Left ventricle myocardium superior (tissue), 1 donor: Measurements from ENCODE around the gene QSOX2. TPM values are rescaled to one million over a fixed set of nuclear protein-coding genes. Genes with fewer than 3 reads are reported as not detected.
"Not testable (repeated sequence)": the region's sequence is repeated elsewhere in the genome, so short reads cannot be mapped to it uniquely, and the experiment has no call there.

Source experiments
- ATAC-seq: fragments of 200-7000 bp; cut with Tn5 transposase; one replicate; pipeline ENCODE4 v1.9.1; 2020; ENCODE audit warnings: mild to moderate bottlenecking, moderate library complexity
- DNase-seq: peaks from one replicate; pipeline ENCODE4 v3.0.0-alpha.2; 2020
- intact Hi-C: fragments of 100-400 bp; cut with micrococcal nuclease; formaldehyde crosslinking; loops from one replicate; pipeline ENCODE4 v1.11.0; 2022
- total RNA-seq: library from RNA; stranded (reverse); fragmentation: NEBNext Ultra II Directional; extraction: Animal tissue kit (Norgen Biotek cat#: 25700); gene quantifications from one replicate; pipeline ENCODE4 v1.2.1, GENCODE V29; 2021
- donor health status: DM: no; HTN: yes; CAD: no; lungs with severe emphysema.

QSOX2 gene
- total RNA-seq, 1 donor from 2014 or later: 8.7 TPM

GRCh38 chr9:136242248-136242647 is 3.4 kb downstream of the QSOX2 start:
- intact Hi-C loops: no loop called here

GRCh38 chr9:136241542-136241941 is 4.1 kb downstream of the QSOX2 start:
- DNase-seq (no peak), ATAC-seq (no peak)
- intact Hi-C loops: no loop called here

More at GRCh38 chr9:136242248-136242647, 3.4 kb downstream of the QSOX2 start:
- DNase-seq (no peak), ATAC-seq (no peak)

- DNase-seq (no peak), ATAC-seq (no peak)
- intact Hi-C loops: no loop called here
Measured at GRCh38 chr9:136240941-136241340, 4.7 kb downstream of the QSOX2 start.

- peak; percentile 85 for ATAC-seq
- no peak for DNase-seq
- intact Hi-C loops: no loop called here
Measured at GRCh38 chr9:136239983-136240330, 5.7 kb downstream of the QSOX2 start.

GRCh38 chr9:136239135-136239982 is 6.3 kb downstream of the QSOX2 start:
- ATAC-seq: peak; percentile 52
- intact Hi-C loops: no loop called here
- DNase-seq: no peak

GRCh38 chr9:136238342-136238732 is 7.3 kb downstream of the QSOX2 start:
- intact Hi-C loops: no loop called here
- DNase-seq: no peak

GRCh38 chr9:136237486-136238341 is 7.9 kb downstream of the QSOX2 start:
- ATAC-seq: no peak
- intact Hi-C loops: no loop called here
- DNase-seq: no peak

More at GRCh38 chr9:136238342-136238732, 7.3 kb downstream of the QSOX2 start:
- ATAC-seq: no peak

GRCh38 chr9:136236471-136237410 is 8.9 kb downstream of the QSOX2 start:
- DNase-seq, ATAC-seq, intact Hi-C loops: not testable (repeated sequence)

GRCh38 chr9:136235709-136236455 is 9.7 kb downstream of the QSOX2 start:
- intact Hi-C loops: no loop called here
- ATAC-seq: no peak
- no peak for DNase-seq

- DNase-seq (no peak), ATAC-seq (no peak)
- intact Hi-C loops: no loop called here
Measured at GRCh38 chr9:136235171-136235570, 10.4 kb downstream of the QSOX2 start.

- intact Hi-C loops: no loop called here
- ATAC-seq (no peak), DNase-seq (no peak)
Measured at GRCh38 chr9:136234597-136234996, 11.0 kb downstream of the QSOX2 start.

- intact Hi-C loops: no loop called here
- ATAC-seq (no peak), DNase-seq (no peak)
Measured at GRCh38 chr9:136233868-136234267, 11.7 kb downstream of the QSOX2 start.

- intact Hi-C loops: no loop called here
- DNase-seq: no peak
- ATAC-seq: no peak
Measured at GRCh38 chr9:136233411-136233810, 12.2 kb downstream of the QSOX2 start.

- ATAC-seq (no peak), DNase-seq (no peak)
- intact Hi-C loops: no loop called here
Measured at GRCh38 chr9:136232969-136233368, 12.6 kb downstream of the QSOX2 start.

GRCh38 chr9:136231478-136232297 is 13.9 kb downstream of the QSOX2 start:
- intact Hi-C loops: no loop called here
- DNase-seq (no peak), ATAC-seq (peak; percentile 23)

- intact Hi-C loops: no loop called here
- ATAC-seq: no peak
- no peak for DNase-seq
Measured at GRCh38 chr9:136230773-136231172, 14.8 kb downstream of the QSOX2 start.

GRCh38 chr9:136230365-136230764 is 15.2 kb downstream of the QSOX2 start:
- no peak for DNase-seq
- intact Hi-C loops: no loop called here
- no peak for ATAC-seq
